ENCODE data around the gene ZBTB48.
"Not testable (repeated sequence)": the region's sequence is repeated elsewhere in the genome, so short reads cannot be mapped to it uniquely, and the experiment has no call there.

The ZBTB48 gene

DNA sequence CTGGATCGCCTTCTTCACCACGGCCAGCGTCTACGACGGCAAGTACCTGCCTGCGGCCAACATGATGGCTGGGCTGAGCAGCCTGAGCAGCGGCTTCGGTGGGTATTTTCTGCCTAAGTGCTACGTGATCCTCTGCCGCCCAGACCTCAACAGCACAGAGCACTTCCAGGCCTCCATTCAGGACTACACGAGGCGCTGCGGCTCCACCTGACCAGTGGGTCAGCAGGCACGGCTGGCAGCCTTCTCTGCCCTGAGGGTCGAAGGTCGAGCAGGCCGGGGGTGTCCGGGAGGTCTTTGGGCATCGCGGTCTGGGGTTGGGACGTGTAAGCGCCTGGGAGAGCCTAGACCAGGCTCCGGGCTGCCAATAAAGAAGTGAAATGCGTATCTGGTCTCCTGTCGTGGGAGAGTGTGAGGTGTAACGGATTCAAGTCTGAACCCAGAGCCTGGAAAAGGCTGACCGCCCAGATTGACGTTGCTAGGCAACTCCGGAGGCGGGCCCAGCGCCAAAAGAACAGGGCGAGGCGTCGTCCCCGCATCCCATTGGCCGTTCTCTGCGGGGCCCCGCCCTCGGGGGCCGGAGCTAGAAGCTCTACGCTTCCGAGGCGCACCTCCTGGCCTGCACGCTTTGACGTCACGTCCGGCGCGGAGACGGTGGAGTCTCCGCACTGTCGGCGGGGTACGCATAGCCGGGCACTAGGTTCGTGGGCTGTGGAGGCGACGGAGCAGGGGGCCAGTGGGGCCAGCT is at the start of gene ZBTB48:
ZBTB48 (plus strand) TSS at position 621 of the 745 bp plus-strand sequence. CDS start 616 bp downstream, outside the sequence.
- peak; percentile 97 for DNase-seq

DNA sequence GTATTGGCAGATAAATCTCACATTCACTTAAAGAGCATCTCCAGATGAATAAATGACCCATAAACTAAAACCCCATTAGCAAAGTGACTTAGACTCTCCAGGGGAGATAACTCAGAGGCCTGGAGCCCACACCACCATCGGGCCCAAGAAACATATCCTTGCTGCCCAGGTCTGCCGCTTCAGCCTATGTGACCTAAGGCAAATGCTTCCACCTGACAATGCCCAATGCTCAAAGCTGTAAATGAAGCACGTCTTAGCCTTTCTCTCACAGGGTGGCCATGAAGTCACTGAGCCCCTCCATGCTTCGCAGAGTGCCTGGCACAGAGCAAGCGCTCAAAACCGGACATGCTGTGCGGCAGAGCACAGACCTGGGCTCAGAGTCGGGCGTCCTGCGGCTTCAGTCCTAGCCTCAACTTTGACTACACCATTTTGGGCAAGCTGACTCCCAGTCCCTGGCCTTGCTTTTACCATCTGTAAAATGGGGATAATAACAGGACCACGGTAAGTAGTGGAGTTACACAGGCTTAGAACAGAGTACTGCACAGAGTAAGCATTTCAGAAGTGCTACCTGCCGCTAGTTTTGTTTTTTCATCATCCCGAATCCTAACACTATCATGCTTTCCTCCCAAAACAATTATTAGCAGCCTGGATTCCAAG is 49.2 kb upstream of the ZBTB48 start:
- no peak for DNase-seq

DNA sequence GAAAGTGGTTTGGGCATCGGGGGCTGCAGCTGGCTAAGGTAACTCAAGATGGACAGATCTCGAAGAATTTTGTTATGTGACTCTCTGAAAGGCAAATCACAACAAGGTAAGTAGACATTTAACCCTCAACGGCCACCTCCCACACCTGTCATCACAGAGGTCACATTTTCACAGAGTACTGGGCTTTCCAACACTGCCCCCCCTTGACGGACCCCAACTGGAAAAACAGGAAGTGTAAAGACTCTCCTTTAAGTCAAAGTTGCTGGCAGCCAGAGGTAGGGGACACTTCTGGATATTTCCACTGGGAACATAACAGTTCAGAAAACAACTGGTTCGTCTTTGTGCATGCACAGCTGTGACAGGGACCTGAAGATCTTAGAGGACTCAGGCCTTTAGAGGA is 47.8 kb upstream of the ZBTB48 start:
- DNase-seq = no peak

DNA sequence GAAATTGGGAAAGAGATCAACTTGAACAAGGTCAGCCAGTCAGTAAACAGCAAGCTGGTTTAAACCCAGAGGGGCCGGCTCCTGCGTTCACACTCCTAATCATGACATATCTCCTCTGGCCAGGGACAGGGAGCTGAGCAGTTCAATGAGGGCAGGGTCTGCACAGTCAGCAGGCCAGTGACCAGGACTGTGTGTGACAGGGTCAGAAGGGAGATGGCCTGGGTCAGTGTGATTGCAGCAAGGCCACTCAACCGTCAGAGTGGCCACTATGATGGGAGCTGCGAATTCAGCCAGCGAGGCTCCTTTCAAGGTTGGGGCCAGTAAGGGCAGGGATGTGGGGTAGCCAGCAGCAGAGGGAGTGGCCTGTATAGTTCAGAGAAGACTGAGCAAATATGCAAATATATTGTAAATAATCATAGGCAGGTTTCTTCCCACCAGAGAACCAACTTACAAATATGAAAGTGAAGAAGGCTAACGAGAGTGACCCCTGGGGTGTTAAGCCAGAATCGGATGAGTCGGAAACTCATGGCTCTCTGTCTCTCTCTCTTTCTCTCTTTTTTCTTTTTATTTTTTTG is 45.5 kb upstream of the ZBTB48 start:
- DNase-seq = no peak

DNA sequence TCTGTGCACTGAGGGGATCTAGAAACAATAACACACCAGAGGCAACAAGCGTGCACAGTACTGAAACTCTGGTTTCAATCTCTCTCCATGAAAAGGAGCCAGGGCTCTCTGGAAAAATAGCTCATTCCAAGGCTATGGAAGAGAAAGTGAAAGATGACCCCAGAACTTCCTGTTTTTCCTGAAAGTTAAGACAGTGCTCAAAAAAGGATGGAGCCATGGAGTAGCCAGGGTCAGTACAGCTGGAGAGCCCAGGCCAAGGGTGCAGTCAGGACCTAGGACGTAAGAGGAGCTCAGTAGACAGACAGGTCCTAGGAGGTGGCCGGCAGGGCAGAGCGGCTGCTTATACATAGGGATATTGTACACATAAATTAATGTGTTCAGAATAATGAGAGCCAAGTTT is 44.6 kb upstream of the ZBTB48 start:
- DNase-seq = no peak

DNA sequence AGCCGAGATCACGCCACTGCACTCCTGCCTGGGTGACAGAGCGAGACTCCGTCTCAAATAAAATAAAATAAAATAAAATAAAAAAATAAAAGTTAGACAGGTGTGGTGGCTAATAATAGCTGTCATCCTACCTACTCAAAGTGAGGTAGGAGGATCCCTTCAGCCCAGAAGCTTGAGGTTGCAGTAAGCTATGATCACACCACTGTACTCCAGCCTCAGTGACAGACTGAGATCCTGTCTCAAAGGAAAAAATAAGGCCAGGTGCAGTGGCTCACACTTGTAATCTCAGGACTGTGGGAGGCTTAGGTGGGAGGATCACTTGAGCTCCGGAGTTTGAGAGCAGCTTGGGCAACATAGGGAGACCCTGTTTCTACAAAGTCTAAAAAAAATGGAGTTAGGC is 43.5 kb upstream of the ZBTB48 start:
- no peak for DNase-seq

DNA sequence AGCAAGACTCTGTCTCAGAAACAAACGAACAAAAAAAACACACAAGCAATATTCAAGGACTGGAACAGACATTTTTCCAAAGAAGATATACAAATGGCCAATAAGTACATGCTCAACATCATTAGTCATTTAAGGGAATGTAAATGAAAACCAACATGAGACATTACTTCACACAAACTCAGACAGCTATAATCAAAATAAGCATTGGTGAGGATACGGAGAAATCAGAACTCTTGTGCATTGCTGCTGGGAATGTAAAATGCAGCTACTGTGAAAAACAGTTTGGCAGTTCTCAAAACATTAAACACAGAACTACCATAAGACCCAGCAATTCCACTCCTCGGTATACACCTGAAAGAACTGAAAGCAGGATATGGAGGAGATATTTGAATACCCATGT is 40.8 kb upstream of the ZBTB48 start:
- DNase-seq = no peak

DNA sequence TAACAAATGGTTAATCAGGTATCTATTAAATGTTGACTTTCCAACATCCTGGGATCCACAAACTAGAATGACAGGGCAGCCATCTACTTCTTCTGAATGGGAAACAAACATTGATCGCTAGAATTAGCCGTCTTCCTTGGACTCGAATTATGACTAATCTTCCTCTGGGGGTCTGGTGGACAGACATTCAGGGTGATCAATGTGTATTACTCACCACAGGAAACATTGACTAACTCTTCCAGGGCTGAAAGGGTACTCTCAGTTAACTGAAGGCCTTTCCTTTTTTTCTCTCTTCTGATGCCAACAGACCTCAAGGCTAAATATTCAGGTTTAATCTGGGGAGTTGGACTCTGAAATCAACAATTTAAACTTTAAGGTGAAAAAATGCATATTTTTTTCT is 35.0 kb upstream of the ZBTB48 start:
- DNase-seq = no peak

DNA sequence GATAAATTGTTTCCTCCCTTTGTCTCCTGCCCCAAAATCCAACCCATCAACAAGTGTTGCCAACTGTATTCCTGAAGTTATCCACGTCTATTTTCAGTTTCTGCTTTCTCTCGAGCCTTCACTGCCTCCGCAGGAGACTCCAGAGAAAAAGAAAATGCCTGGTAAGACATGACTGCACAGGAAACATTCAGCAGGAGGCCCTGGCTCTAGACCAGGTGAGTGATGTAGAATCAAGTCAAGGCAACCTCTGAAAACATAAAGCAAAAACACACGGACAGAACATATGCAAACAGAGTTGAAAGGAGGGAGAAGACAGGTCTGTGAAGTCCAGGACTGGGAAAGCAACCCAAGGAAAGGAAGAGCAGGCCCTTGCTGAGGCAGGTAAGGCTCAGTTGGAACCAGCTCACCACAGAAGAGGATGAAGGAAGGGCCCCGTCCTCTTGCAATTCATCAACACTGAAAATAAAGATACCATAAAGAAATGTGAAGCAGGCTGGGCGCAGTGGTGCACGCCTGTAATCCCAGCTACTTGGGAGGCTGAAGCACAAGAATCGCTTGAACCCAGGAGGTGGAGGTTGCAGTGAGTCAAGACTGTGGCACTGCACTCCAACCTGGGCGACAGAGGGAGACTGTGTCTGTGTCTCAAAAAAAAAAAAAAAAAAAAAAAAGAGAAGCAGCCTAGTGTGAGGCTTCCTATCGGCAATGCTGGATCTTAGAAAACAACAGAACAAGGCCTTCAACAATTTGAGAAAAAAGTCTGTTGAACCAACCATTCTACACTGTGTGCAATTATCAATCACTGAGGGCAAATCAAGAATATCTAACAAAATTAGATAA is 34.3 kb upstream of the ZBTB48 start:
- no peak for DNase-seq

DNA sequence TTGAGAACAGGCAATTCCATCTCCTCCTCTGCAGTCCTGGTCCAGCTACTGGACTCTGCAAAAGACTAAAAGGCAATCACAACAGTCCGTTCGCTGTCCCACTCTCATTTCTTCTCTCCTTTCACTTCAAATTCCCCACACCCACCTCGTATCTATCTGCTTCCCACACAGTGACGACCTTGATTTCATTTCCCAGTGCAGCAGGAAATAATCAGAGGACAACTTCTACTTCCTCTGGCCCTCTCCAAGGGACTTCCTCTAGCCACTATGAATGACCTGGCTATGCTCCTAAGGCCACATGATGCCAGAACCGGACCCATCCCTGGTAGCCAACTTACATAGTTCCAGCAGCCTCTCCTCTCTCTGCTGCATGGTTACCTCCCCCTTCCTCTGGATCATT is 33.5 kb upstream of the ZBTB48 start:
- no peak for DNase-seq

DNA sequence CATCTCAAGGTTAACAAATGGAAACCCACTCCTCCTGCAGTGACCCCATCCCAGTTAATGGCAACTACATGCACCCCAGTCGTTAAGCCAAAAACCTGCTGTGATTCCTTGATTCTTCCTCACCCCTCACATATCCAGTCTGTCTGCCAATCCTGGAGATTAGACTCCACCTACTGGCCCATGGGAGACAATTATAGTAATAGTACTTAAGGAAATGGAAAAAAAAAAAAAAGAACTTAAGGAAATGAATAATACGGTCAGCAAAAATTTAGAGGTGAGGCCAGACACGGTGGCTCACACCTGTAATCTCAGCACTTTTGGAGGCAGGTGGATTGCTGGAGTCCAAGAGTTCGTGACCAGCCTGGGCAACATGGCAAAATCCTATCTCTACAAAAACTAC is 32.5 kb upstream of the ZBTB48 start:
- no peak for DNase-seq

DNA sequence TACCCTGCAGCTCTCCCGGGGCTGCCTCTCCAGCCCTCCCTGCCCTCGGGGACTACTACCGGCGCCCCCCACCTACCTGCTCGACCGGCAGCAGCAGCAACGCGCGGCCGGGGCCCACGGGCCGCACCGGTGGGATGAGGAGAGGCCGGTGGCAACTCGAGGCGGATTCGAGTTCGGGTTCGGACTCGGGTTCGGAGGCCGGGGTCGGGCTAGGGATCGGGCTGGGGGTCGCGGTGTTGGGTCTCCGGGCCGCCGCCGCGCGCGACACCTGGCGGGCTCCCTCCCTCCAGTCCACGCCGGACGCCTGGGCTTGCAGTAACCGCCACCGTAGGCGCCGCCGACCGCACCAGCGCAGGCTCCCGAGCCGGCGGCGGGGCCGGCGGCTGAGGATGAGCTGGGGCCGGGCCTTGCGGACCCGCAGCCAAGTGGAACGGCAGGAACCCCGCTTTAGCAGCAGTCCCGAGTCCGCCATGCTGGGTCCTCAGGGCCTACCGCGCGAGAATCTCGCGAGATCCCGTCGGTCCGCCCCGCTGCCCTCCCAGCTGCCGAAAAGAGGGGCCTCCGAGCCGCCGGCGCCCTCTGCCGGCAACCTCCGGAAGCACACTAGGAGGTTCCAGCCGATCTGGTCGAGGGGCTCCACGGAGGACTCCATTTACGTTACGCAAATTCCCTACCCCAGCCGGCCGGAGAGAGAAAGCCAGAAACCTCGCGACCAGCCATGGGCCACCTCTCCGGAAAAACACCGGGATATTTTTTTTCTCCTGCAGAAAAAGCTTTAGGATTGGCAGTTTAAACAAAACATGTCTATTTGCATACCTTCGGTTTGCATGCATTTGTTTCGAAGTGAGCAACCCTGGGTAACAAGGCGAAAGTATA is 25.5 kb upstream of the ZBTB48 start, which contains the start of gene NOL9:
NOL9 (minus strand) TSS at position 483 of the 876 bp plus-strand sequence; CDS start at position 472, 11 bp downstream.
- peak; percentile 96 for DNase-seq

DNA sequence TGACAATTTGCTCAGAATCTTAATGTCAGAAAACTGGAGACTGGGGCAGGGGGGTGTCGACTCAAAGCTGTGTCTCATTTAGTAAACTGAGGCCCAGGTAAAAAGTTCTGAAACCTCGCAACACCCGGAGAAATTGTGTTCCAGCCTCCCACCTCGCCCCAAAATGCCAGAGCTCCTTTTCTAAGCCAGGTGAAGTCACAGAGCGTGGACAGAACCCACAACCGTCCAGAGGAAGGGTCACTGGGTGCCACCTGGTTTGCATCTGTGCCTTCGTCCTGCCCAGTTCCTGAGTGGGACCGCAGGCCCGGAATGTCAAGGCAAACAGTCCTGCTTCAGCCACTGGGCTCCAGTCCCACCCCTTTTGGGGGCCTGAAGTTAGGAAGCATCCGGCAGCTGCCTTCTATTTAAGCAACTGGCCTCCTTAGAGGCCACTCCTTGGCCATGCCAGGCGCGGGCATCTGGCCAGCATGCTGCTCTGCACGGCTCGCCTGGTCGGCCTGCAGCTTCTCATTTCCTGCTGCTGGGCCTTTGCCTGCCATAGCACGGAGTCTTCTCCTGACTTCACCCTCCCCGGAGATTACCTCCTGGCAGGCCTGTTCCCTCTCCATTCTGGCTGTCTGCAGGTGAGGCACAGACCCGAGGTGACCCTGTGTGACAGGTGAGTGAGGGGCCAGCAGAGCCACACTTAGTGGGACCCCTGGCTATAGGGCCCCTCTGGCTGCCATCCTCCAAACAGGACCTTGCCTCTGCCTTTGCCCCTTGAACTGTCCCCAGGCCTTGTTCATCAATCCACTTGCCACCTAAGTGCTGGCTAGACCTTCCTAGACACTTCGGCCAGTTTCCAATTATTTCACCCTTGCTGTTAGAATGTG is 24.7 kb upstream of the ZBTB48 start, which contains the start of gene TAS1R1:
TAS1R1 (plus strand) TSS at position 401 of the 872 bp plus-strand sequence; CDS start at position 468, 67 bp downstream.
- no peak for DNase-seq

DNA sequence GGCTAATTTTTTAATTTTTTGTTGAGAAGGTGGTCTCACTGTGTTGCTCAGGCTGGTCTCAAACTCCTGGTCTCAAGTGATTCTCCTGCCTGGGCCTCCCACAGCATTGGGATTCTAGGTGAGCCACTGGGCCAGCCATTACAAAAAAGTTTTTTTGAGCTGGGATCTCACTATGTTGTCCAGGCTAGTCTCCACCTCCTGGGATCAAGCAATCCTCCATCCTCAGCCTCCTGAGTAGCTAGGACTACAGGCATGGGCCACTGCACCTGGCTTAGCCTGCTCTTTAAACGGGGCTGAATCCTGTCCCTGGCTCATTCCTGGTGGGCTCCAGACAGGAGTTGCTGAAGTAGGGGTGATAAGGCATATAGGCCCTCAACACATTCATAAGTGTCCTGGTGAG is 22.2 kb upstream of the ZBTB48 start:
- no peak for DNase-seq

DNA sequence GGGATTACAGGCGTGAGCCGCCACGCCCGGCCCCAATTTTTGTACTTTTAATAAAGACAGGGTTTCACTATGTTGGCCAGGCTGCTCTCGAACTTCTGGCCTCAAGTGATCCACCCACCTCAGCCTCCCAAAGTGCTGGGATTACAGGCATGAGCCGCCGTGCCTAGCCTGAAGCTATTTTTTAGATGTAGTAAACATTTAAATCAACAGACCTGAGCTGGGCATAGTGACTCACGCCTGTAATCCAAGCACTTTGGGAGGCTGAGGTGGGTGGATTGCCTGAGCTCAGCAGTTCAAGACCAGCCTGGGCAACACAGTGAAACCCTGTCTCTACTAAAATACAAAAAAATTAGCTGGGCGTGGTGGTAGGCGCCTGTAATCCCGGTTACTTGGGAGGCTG is 20.6 kb upstream of the ZBTB48 start:
- not testable (repeated sequence) for DNase-seq

DNA sequence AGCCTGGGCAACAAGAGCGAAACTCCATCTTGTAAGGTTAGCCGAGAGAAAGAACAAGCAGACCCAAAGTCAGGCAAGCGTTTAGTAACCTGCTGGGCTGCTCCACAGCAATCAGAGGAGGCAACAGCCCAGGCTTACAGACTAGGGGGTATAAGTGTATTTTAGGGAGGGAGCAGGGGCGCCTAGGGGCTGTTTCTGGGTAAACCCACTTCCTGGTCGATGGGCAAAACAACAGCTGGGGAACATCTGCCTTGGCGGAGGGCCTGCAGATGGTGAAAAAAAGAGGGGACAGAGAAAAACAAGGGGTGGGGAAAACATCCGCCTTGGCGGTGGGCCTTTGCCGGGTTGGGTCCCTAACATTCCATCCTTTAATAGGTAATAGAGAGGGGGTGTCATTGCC is 19.5 kb upstream of the ZBTB48 start:
- no peak for DNase-seq

DNA sequence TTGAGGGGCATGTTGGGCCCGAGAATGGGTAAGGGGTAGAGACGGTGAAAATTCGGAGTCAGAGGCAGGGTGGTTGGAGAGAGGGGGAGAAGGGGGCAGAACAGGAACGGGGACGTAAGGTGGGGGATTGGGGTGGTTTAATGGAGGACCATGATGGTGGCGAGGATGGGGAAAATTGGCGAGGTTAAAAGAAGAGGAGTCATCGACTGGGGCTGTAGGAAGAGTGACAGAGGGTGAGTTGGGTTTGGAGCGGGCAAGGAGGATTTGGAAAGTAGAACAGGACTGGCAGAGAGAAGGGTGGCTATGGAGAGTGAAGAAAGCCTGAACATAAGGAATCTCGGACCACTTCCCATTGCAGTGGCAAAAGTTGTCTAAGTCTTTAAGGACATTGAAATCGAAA is 10.8 kb upstream of the ZBTB48 start:
- no peak for DNase-seq

DNA sequence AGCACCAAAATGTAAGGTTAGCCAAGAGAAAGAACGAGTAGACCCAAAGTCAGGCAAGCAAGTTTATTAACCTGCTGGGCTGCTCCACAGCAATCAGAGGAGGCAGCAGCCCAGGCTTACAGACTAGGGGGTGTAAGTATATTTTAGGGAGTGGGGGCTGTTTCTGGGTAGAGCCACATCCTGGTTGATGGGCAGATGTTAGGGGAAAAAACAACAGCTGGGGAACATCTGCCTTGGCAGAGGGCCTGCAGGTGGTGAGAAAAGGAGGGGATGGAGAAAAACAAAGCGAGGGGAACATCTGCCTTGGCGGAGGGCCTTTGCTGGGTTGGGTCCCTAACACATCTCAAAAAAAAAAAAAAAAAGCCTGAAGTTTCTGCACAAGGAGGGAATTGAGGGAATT is 9.7 kb upstream of the ZBTB48 start:
- DNase-seq = no peak

DNA sequence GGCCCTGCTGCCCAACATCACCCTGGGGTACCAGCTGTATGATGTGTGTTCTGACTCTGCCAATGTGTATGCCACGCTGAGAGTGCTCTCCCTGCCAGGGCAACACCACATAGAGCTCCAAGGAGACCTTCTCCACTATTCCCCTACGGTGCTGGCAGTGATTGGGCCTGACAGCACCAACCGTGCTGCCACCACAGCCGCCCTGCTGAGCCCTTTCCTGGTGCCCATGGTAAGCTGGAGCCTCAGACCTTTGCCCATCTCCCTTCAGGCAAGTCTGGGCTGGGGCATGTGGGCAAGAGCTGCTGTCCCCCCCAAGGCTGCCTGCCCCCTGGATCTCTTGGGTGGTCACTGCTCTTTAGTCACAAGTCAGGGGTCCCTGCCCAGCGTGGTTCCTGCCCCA is 8.8 kb upstream of the ZBTB48 start:
- no peak for DNase-seq

DNA sequence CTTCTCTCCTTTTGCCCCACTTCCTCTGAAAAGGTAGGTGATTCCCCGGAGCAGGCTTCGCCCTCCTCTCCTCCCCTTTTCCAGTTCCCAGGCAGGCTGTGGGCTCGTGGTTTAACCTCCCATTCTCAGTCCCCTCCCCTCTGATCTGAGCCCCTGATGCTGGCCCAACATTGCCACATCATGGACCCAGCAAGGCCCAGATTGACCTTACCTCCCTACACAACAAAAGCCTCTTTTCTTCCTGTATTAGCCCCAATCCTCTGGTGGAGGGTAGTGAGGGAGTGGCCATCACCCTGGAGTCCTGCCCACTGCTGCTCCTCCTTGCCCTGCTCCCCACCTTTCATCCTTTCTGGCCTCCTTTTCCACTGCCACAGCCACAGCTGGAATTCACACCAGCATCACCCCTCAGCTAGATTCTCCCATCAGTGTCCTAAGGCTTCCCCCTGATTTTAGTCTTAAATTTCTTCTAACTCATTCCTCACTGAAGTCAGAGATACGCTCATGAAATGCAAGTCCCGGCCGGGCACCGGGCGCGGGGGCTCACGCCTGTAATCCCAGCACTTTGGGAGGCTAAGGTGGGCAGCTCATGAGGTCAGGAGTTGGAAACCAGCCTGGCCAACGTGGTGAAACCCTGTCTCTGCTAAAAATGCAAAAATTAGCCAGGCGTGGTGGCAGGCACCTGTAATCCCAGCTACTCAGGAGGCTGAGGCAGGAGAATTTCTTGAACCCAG is 7.0 kb upstream of the ZBTB48 start:
- DNase-seq = no peak

Measured in activated CD4-positive, CD25-positive, alpha-beta regulatory T cell treated with anti-CD3 and anti-CD28 coated beads, Interleukin-2, amount 50 U/mL, for 72 hours (primary cell).